GM12872 (cell line): ENCODE results near the gene PPP1R36.

Source experiments
- TF ChIP-seq, protein P1 (sequence below): IDR thresholded peaks from 3 replicates; pipeline ENCODE4 v1.5.1; 2011; ENCODE audit warnings: low read depth, mild to moderate bottlenecking, low read length, moderate library complexity; ENCODE audit not compliant: insufficient read depth

Gene PPP1R36

GRCh38 chr14:64542836-64543201 lies 6.9 kb upstream of the PPP1R36 start:
- TF ChIP-seq, protein P1, sequence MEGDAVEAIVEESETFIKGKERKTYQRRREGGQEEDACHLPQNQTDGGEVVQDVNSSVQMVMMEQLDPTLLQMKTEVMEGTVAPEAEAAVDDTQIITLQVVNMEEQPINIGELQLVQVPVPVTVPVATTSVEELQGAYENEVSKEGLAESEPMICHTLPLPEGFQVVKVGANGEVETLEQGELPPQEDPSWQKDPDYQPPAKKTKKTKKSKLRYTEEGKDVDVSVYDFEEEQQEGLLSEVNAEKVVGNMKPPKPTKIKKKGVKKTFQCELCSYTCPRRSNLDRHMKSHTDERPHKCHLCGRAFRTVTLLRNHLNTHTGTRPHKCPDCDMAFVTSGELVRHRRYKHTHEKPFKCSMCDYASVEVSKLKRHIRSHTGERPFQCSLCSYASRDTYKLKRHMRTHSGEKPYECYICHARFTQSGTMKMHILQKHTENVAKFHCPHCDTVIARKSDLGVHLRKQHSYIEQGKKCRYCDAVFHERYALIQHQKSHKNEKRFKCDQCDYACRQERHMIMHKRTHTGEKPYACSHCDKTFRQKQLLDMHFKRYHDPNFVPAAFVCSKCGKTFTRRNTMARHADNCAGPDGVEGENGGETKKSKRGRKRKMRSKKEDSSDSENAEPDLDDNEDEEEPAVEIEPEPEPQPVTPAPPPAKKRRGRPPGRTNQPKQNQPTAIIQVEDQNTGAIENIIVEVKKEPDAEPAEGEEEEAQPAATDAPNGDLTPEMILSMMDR: no peak

DNA sequence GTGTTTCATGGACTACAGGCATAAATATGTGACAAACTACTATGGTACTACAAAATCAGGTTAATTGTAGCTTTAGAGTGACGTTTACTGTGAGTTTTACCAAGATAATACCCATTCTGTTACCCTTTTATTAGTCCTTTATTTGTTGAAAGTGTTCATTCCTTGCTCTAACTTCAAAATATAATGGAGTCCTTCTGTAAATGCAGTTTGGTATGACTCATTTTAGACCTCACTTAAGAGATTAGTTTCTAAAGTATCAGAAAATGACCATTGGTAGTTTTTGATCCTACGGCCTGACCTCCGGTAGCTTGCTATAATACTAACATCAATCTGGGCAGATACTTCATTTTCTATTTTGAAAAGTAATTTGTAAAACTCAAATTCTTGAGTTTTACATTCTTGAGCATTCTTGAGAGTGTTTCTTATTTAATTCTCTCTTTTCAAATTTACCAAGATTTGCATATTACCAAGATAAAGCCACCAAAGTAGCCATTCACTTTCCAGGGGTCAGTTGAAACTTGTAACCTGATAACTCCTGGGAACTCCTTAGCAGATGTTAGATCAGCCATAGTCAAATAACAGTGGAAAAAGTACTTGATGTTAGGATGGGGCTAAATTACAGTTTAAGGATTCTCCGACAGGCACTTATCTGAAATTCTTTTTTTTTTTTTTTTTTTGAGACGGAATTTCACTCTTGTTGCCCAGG lies 5.0 kb upstream of the PPP1R36 start:
- TF ChIP-seq, protein P1: no peak

DNA sequence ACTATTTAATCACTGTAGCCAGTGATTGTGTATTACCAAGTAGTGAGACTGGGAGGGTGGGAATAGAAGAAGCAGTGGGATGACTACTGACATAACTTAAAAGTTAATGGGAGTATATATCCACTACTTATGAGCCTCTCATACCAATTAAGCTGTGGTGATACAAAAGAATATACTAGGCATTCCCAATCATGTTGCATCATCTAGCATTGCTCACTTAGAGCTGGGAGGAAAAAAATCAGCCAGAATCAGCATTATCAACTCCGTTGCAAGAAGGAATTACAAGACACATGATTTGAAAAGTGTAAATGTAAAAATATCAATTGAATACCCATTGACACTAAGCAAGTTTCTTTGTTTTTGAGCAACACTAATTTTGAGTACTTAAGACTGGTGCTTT lies 745 bp upstream of the PPP1R36 start:
- TF ChIP-seq, protein P1: no peak

GRCh38 chr14:64550621-64551333 lies 1.0 kb downstream of the PPP1R36 start:
- TF ChIP-seq, protein P1: no peak

DNA sequence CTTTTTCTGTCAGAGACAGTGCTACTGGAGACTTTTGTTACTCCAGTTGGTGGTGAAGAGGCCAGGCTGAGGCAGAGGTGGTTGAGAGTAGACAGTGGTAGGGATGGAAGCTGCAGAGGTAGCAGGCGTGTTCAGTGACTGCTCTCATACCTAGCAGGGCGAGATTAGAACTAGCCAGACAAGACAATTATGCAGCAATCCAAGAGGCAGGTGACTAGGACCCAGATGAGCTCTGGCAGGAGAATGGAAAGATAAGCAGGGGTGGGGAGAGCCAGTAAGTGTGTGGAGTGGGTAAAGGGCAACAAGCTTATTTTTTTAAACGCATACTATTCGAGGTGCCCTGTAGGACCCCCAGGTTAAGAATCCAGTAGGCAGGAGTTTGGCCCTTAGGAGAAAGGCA lies 4.8 kb downstream of the PPP1R36 start:
- TF ChIP-seq, protein P1: no peak

DNA sequence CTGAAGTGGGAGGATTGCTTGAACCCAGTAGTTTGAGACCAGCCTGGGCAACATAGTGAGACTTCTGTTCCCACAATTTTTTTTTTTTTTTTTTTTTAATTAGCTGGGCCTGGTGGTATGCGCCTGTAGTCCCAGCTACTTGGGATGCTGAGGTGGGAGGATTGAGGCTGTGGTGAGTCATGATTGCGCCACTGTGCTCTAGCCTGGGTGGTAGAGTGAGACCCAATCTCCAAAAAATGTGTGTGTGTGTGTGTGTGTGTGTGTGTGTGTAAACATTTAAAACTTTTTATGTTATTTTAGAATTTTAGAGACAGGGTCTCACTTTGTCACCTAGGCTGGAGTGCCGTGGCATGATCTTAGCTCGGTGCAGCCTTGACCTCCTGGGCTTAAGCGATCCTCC lies 6.8 kb downstream of the PPP1R36 start:
- TF ChIP-seq, protein P1: no peak

- TF ChIP-seq, protein P1: no peak
These were observed 11.9 kb downstream of the PPP1R36 start for GRCh38 chr14:64561631-64562030.
